Transverse colon (tissue), 4 donors: ENCODE measurements around the gene KLRF1.

ENCODE experiments used
- POLR2AphosphoS5 ChIP-seq, 3 donors: sonication (generic); formaldehyde crosslinking; IDR thresholded peaks; one replicate each; pipeline ENCODE4 v1.6.1; 2016; ENCODE audit warnings: antibody characterized with exemption in 3 of 3
- TF ChIP-seq, protein P1 (sequence below), 5 experiments: fragments of 200-600 bp in 3 of 5; fragments of 450-650 bp in 2 of 5; sonication (generic) in 3 of 5; IDR thresholded peaks; 1 replicate in 2 of 5; 2 replicates in 3 of 5; pipeline ENCODE4 v1.5.1; 2016 to 2017; ENCODE audit warnings: antibody characterized with exemption in 5 of 5, inconsistent platforms in 3 of 5, mild to moderate bottlenecking in 2 of 5, moderate library complexity in 1 of 5

DNA sequence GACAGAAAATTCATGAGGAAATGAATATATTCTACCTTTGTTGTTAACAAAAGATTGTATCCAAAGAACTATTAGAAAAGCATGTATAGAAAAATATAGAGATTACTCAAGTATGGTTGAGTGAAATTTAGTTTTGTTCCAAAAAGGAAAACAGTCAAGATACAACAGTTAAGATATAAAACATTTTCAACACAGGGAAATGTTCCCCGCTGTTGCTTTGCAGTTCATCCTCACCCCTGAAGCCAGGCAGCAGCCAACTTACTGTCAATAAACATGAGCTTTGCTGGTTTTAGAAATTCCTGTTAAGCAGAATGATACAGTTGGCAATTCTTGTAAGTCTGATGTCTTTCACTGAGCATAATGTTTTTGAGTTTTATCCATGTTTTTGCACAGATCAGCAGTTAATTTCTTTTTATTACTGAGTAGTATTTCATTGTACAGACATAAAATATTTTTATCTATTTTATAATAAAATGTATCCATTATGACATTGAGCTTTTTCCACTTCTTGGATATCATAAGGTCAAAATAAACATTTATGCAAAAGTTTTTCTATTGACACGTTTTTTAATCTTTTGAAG lies 43.1 kb downstream of the KLRF1 start:
- TF ChIP-seq, protein P1, sequence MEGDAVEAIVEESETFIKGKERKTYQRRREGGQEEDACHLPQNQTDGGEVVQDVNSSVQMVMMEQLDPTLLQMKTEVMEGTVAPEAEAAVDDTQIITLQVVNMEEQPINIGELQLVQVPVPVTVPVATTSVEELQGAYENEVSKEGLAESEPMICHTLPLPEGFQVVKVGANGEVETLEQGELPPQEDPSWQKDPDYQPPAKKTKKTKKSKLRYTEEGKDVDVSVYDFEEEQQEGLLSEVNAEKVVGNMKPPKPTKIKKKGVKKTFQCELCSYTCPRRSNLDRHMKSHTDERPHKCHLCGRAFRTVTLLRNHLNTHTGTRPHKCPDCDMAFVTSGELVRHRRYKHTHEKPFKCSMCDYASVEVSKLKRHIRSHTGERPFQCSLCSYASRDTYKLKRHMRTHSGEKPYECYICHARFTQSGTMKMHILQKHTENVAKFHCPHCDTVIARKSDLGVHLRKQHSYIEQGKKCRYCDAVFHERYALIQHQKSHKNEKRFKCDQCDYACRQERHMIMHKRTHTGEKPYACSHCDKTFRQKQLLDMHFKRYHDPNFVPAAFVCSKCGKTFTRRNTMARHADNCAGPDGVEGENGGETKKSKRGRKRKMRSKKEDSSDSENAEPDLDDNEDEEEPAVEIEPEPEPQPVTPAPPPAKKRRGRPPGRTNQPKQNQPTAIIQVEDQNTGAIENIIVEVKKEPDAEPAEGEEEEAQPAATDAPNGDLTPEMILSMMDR (IDR thresholded peaks at IDR 0.05) = no peak
- no peak for TF ChIP-seq POLR2AphosphoS5 (IDR thresholded peaks at IDR 0.05)
